ENCODE results near the gene FAM118A.
"Not testable (repeated sequence)": the region's sequence is repeated elsewhere in the genome, so short reads cannot be mapped to it uniquely, and the experiment has no call there.

FAM118A gene

GRCh38 chr22:45328822-45329529, 19.2 kb downstream of the FAM118A start:
- in situ Hi-C loops (cut with MboI; ENCODE audit: low sequenced_read_pairs): no loop called here

DNA sequence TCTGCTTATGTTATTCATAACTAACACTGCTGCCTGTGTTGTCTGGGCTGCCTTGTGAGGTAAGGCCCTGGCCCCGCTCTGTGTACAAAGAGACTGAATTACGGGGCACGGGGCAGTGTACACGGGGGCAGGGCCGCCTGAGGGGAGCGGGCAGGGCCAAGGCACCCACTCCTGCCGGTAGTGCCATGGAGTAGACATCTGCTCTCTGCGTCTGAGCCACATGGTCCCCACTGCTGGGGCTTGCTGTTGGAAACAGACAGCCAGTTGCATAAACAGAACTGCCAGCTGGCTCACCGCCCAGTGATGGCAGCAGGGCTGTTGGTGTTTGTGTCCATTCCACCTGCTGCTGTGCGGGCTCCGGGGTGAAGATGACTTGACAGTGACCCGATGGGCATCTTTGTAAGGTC, 19.8 kb downstream of the FAM118A start:
- in situ Hi-C loops (cut with MboI; ENCODE audit: low sequenced_read_pairs): no loop called here

- in situ Hi-C loops (cut with MboI; ENCODE audit: low sequenced_read_pairs): no loop called here
Observed at GRCh38 chr22:45330548-45330947, 20.8 kb downstream of the FAM118A start.

- in situ Hi-C loops (cut with MboI; ENCODE audit: low sequenced_read_pairs): no loop called here
Observed at GRCh38 chr22:45331486-45331885, 21.8 kb downstream of the FAM118A start.

DNA sequence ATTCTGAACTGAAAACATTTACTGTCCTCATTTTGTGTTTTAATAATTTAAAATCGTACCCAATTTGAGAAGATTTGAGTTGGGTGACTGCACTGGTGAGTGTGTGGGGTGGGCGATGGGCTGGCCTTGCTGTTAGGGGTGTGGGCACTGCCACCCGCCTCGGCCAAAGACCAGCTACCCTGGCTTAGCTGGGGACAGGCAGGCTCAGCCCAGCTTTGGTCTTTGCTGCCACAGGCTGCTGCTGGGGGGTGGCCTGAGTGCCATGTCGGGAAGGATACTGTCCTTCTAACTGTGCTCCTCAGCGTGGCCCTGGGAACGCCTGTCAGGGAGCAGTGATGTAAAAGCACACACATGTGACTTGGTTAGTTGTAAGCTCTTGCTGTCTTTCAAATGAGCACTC, 22.3 kb downstream of the FAM118A start:
- in situ Hi-C loops (cut with MboI; ENCODE audit: low sequenced_read_pairs): no loop called here

DNA sequence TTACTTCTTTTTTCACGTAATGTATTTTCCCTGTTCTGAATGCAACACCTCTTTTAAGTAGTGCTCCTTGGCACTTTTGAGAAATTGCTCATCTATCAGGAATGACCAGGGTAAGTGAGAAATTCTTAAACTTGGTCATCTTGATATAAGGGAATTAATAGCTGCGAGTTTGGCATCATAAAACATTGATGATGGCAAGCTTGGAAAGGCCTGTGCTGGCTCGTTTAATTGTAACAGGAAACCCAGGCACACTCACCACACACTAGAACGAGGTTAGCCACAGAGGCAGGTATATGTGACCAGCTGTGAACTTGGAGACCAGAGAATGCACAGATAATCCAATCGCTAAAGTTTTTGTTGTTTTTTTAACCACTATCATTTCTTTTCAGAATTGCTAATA, 24.3 kb downstream of the FAM118A start:
- in situ Hi-C loops (cut with MboI; ENCODE audit: low sequenced_read_pairs): no loop called here

GRCh38 chr22:45334528-45334927, 24.8 kb downstream of the FAM118A start:
- in situ Hi-C loops (cut with MboI; ENCODE audit: low sequenced_read_pairs): no loop called here

DNA sequence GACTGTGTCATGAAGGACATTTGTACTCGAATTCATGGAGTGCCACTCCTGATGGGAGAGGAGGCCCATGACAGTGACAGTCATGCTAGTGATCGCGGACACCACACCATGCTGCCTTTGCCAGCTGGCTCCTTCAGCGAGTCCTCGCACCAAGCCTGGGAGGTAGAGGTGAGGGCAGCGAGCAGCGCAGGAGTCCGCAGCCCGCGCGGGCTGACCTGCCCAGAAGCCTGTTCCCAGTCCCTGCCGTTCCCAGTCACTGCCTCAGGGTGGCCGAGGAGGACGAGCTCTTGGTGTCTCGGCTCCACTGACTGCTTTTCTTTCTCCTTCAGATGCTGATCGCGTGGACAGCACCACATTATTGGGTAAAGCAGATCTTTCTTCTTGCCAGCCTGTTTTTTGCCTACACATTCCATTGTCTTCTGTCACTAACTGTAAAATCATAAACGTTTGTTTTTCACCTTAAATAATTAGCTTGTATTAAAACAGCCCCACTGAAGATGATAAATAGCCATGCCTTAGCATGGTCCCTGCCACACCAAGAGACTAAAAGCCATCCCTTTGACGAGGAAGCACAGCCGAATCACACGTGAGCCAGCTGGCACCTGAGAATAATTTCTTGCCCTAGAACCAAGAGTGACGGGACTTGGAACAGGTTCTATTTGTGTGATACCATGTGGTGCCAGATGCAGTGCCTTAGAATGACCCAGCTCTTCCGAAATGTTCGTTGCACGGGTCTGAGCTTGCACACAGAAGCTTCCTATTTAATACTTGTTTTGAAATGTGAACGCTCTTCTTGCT, 25.5 kb downstream of the FAM118A start:
- in situ Hi-C loops (cut with MboI; ENCODE audit: low sequenced_read_pairs): no loop called here

DNA sequence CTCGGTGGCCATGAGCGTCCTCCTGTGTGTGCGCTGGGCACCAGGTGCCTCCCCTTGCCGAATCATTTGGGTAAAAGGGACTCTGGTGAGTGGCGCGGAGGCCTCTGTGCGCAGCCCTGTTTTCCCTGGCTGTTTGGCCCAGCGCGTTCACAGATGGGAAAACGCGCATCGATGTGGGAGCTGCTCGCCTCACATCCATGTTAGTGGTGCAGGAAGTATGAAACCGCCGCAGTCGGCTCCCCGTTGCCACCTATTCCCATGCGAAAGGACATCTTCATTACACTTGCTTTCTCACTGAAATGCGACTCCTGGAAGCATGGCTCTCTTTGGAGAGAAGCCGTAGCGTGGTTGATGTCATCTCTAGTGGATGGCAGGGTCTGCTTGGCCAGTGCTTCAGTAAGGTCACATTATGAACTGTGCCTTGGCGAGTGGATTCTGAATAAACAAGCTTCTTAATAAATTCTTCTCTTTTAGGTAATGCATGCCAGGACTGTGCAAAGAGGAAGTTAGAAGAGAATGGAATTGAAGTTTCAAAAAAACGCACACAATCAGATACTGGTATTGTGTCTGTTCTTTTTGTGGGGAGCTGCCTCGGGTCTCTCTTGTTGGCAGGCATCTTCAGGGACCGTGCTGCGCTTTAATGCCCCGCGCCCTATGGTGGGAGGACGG, 26.3 kb downstream of the FAM118A start:
- in situ Hi-C loops (cut with MboI; ENCODE audit: low sequenced_read_pairs): no loop called here

- in situ Hi-C loops (cut with MboI; ENCODE audit: low sequenced_read_pairs): no loop called here
Observed at GRCh38 chr22:45336971-45337431, 27.3 kb downstream of the FAM118A start.

- in situ Hi-C loops (cut with MboI; ENCODE audit: low sequenced_read_pairs): no loop called here
Observed at GRCh38 chr22:45337536-45337935, 27.8 kb downstream of the FAM118A start.

DNA sequence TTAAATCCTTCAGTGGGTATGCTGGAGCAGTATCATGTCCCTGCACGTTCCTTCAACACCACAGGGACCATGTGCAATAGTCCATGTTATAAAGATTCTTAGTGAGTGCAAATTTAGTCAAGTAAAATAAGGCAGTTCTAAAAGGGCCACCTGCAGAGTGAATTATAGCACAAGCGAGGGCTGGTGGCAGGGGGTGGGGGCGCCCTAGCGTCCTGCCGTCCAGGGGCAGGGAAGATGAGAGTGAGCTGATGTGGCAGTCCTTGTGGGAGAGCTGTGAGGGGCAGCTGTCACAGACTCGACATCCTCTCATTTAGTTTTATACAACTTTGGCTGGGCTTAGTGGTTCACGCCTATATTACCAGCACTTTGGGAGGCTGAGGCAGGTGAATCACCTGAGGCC, 29.1 kb downstream of the FAM118A start:
- in situ Hi-C loops (cut with MboI; ENCODE audit: low sequenced_read_pairs): no loop called here

DNA sequence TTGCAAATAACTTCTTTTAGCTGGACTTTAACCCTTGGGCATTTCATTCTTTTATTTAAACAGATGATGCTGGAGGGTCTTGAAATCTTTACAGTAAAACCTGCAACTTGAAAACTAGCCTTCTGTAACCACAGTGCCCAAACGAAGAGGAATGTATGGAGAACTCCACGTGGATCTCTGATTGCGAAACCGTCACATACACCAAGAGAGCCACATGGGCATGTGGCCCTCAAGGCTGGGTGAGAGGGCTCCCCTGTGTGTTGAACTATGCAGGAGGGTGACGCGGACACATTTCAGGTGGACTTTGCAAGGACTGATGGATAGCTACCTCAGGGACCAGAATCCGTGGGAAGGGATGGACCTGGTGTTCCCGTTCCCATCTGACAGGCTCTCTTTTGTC, 30.6 kb downstream of the FAM118A start:
- in situ Hi-C loops (cut with MboI; ENCODE audit: low sequenced_read_pairs): no loop called here

GRCh38 chr22:45341498-45341897, 31.8 kb downstream of the FAM118A start:
- in situ Hi-C loops (cut with MboI; ENCODE audit: low sequenced_read_pairs): no loop called here

DNA sequence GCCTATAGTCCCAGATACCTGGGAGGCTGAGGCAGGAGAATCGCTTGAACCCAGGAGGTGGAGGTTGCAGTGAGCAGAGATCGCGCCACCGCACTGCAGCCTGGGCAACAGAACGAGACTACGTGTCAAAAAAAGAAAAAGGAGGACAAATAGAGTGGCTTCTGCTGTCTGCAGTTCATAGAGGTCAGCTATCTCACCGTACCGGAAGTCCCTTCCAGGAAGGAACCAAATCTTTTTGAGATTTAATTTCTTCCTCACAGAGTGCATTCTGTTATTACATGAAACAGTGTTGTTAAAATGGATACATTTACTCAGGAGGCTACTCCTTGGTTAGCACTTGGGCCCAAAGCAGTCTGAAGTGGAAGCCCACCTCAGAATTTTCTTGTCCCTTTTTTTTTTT, 33.4 kb downstream of the FAM118A start:
- in situ Hi-C loops (cut with MboI; ENCODE audit: low sequenced_read_pairs): no loop called here

- in situ Hi-C loops (cut with MboI; ENCODE audit: low sequenced_read_pairs): no loop called here
Observed at GRCh38 chr22:45344334-45344733, 34.6 kb downstream of the FAM118A start.

DNA sequence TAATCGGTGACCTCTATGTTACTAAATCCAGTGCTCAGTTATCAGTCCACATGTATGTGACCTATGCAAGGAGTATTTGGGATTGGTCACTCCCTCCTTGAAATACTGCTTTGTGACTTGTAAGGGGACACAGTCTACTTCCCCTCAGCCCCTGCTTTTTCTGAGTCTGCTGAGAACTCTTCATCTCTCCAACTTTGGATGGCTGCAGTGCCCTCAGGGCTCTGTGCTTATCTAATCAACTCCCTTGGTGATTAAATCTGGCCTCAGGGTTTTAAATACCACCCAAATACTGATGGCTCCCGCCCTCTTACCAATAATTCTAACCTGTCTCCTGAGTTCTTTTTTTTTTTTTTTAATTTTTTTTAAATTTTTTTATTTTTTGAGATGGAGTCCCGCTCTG, 40.2 kb downstream of the FAM118A start:
- in situ Hi-C loops (cut with MboI; ENCODE audit: low sequenced_read_pairs): no loop called here

- in situ Hi-C loops (cut with MboI; ENCODE audit: low sequenced_read_pairs): no loop called here
Observed at GRCh38 chr22:45351956-45352355, 42.2 kb downstream of the FAM118A start.

GRCh38 chr22:45352757-45353156, 43.0 kb downstream of the FAM118A start:
- in situ Hi-C loops (cut with MboI; ENCODE audit: low sequenced_read_pairs): not testable (repeated sequence)

GRCh38 chr22:45353786-45354185, 44.1 kb downstream of the FAM118A start:
- in situ Hi-C loops (cut with MboI; ENCODE audit: low sequenced_read_pairs): no loop called here

- in situ Hi-C loops (cut with MboI; ENCODE audit: low sequenced_read_pairs): no loop called here
Observed at GRCh38 chr22:45357490-45357889, 47.8 kb downstream of the FAM118A start.

DNA sequence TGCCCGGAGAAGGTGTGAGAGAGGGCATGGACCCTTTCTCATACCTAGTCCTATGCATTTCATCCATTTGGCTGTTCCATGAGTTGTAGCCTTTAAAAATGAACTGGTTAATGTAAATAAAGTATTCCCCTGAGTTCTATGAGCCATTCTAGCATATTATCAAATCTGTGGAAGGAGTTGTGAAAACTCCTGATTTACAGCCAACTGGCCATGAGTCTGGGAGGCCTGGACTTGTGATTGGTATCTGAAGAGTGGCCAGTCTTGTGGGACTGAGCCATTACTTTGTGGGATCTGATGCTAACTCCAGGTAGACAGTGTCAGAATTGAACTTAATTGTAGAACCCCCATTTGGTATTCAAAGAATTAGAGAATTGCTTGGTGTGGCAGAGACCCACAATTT, 48.4 kb downstream of the FAM118A start:
- in situ Hi-C loops (cut with MboI; ENCODE audit: low sequenced_read_pairs): no loop called here
